GM19239 (cell line): ENCODE results near the gene LRMDA.

Experiments
- DNase-seq: peaks from one replicate; pipeline ENCODE4 v3.0.0; 2011; ENCODE audit warnings: low spot score; ENCODE audit not compliant: insufficient read length
- FAIRE-seq: peaks from 2 replicates; lab custom pipeline; 2011; peaks lifted over from hg19 to GRCh38; lab: Jason Lieb, UNC

LRMDA gene

DNA sequence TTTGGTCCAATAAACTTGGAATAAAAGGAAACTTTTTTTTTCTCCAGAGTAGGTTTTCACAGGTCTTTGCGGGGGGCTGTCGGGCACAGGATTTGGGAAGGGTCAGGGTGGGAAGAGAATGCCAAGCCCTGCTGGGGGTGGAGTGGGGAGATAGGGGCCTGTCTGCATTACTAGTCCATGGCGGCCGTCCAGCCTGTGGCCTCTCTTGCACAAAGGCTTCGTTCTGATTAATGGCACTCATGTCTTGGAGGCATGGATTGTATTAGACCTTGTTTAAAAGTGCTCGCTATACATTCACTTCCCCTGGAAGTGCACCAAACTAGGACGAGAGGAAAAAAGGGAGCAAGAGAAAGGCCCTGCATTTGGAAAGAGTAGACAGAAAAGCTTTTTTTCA, 37.2 kb downstream of the LRMDA start:
- FAIRE-seq = no peak

DNA sequence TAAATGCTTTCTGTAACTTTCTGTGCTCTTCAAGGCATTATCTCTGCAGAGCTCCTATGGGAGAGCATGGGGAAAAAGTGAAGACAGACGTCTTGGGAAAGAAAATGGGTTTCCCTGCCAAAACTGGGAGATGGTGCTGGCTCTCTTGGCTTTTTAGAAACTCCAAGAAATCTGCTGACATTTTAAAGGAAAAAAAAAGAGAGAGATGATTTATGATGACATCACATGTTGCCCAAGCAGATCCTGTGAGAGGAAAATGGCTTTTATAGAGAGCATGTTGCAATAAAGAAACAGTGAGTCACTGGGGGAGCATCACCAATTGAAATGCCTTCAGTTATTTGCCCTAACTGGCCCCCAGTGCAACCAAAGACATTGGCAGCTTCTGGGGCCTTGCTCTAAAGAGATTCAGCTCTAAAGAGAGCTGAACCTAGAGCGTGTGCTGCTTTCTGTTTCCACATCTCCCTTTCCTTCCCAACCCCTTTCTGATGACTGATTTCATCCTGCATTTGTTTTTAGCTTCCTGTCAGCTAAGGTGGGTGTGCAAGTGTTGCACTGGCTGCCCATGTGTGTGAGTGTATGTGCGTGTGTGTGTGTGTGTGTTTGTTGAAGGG, 37.7 kb downstream of the LRMDA start:
- DNase-seq = no peak
- FAIRE-seq = no peak

More for the DNA sequence above, 37.2 kb downstream of the LRMDA start:
- DNase-seq = no peak

DNA sequence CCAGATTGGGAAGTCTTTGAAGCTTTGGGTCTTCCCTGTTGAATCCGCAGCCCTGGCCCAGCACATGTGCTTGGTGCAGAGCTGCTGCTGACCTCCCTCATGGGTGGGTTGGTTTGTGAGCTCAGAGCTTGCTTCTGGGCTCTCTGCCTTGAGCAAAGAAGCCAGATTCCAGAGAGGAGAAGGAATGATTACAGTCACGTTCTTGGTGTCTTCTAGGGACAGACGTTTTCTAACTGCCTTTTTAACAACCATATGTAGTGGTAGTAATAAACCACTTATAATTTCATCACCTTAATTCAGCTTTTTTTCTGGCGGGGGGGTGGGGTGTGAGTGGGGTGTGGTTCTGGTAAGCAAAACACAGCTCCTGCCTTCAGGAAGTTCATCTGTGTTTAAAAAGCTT, 39.5 kb downstream of the LRMDA start:
- no peak for FAIRE-seq
- no peak for DNase-seq

DNA sequence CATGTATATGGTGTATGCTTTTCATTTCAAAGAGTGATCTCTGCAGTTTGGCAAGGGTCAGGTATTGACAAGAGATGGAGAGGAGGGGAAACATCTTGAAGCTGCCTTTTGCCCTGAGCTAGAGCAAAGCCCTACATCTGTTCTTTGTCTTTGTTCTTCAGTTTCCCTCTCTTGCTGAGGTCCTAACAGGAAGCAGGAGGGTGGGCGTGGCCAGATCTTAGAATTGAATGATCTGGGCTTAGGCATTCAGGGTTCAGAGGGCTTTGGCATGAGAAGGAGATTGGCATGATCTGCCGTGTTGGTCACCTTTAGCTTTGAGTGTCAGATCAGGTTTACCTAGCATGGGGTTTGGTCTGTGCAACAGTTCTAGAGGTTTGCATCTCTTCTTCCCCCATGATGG, 41.3 kb downstream of the LRMDA start:
- DNase-seq (no peak), FAIRE-seq (no peak)

DNA sequence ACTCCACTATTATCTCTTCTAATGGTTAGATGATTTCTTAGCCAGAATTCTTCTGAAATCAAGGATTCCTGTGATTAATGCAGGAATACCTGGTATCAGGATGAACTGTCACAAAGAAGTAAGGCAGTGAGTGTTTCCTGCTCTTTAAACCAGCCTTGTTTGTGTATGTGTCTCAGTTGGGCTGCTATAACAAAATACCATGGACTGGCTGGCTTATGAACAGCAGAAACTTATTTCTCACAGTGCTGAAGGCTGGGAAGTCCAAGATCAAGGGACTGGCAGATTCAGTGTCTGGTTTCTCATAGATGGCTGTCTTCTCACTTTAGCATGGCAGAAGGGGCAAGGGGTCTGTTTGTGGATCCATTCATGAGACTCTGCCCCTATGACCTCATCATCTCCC, 42.7 kb downstream of the LRMDA start:
- FAIRE-seq = no peak
- DNase-seq = no peak

DNA sequence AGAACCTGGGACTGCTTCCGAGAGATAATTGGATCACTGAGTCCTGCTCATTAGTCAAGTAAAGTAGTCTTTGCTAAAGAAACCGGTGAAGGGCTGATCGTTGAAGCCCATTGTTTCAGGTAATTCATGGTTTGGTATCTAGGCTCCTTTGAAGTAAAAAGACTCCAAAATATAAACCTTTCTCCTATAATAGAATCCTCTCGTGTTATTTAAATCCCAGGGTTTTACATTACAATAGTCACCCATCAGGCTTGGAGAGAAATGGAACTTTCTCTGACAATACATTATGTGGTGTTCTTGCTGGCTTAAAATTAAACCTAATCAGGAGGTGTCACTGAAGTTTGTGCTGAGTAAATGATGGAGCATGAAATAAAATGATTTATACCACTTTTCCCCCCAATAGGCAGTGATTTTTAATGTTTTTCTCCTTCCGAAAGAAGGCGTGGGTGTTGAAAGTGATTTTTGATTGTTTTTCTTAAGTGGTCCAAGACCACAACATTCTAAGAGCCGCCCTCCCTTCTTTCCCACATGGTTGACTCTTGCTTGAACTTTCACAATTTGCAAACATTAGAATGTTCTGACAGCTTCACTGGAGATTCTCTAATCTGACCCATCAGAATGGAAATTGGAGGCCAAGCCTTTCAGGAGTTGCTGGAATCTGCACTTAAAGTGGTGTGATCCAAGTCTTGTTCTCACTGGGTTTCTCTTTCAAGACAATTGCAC, 44.2 kb downstream of the LRMDA start:
- DNase-seq (no peak), FAIRE-seq (no peak)

DNA sequence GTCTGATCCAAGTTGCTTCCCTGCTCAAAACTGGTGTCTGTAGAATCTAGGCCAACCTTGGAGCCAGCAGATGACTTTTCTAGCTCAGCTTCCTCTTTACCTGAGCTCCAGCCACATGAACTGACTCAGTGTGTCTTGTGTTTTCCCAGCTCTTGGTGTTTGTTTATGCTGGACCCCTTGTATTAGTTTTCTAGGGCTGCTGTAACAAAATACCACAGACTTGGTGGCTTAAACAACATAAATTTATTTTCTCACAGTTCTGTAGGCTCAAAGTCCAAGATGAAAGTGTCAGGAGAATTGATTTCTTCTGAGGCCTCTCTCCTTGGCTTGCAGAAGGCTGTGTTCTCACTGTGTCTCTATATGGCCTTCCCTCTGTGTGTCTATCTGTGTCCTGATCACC, 45.1 kb downstream of the LRMDA start:
- FAIRE-seq = no peak
- no peak for DNase-seq

DNA sequence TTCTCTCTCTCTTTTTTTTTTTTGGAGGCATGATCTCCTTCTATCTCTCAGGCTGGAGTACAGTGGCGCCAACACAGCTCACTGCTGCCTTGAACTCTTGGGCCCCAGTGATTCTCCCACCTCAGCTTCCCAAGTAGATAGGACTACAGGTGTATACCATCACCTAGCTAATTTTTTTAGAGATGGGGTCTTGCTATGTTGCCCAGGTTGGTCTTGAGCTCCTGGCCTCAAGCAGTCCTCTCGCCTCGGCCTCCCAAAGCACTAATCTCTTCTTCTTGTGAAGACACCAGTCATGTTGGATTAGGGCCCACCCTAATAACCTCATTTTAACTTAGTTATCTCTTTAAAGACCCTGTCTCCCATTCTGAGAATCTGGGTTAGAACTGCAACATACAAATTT, 45.6 kb downstream of the LRMDA start:
- DNase-seq (no peak), FAIRE-seq (no peak)

DNA sequence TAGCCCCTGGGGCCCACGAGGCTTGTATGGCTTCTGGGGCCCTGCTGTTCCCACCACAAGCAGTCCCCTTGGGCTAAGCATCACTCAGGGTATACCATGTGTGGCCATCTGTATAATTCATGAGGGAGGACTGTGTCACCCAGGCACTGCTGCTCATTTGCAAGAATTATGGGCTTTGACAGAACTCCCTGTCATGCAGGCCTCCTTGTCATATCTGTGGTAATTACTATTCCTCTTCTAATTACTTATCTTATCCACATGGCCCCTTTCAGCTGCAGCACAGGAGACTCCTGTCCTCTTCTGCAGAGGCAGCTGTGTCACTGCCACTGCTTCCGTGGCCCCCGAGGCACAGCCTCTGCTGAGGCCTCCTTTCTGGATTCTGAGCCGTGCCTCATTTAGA, 46.3 kb downstream of the LRMDA start:
- FAIRE-seq (no peak), DNase-seq (no peak)

DNA sequence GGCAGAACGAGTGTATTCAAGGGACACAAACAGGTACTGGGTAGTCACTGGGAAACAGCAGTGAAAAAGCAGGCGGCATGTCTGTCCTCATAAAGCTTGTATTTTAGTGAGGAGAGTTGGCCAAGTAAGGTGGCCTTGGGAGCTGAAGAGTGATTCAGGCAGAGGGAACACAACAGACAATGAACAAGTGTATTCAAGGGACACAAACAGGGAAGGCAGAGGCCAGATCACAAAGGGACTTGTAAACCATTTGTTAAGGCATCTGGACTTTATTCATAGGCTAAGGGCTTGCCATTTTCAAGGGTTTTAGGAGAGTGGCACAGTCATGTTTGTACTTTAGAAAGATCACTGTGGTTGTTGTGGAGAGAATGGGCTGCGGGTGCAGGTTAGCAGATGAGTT, 49.0 kb downstream of the LRMDA start:
- FAIRE-seq = no peak
- no peak for DNase-seq

DNA sequence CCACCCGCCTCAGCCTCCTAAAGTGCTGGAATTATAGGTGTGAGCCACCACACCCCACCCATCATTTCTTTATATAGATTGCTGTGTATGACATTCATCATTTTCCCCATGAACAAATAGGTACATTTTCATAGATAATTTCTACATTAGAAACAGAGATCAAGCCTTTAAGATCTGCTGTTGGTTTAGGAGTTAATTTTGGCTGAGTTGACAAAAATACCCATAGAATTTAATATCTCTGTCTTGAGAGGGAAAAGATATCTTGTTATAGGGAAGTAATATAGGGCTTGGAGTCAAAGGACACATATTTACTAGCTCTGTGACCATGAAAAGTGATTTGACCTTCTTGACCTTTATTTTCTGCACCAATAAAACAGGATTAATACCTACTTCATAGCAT, 51.8 kb downstream of the LRMDA start:
- DNase-seq = no peak
- FAIRE-seq = no peak

DNA sequence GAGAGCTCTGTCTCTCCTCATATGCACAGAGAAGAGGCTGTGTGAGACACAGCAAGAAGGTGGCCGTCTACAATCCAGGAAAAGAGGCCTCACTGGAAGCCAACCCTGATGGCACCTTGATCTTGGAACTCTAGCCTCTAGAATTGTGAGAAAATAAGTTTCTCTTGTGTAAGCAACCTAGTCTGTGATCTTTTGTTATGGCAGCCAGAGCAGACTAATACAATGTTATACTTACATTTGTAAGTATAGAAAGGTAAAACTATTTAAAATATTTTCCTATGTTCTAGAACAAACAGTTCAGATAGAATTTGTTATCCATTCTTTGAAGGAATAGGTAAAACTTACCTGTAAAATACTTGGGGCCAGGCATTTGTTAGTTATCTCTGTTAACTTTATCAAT, 53.3 kb downstream of the LRMDA start:
- no peak for DNase-seq
- FAIRE-seq = no peak

DNA sequence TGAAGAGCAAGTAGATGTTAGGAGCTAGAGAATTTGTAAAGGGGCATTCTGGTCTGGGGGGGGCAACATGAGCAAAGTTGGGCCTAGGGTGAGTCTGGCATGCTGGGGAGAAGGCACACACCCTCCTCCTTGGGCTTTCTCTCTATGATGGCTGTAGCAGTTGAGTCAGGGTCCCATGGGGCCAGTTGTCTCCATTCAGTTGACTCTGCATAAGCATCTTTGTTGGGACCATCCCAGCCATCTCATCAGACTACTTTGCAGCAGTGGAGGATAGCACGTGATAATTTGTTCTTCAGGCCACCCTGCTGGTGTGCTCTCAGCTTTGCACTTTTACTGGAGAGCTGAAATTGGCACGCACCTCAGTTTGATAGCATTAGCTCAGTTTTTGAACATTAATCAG, 55.2 kb downstream of the LRMDA start:
- FAIRE-seq (no peak), DNase-seq (no peak)

DNA sequence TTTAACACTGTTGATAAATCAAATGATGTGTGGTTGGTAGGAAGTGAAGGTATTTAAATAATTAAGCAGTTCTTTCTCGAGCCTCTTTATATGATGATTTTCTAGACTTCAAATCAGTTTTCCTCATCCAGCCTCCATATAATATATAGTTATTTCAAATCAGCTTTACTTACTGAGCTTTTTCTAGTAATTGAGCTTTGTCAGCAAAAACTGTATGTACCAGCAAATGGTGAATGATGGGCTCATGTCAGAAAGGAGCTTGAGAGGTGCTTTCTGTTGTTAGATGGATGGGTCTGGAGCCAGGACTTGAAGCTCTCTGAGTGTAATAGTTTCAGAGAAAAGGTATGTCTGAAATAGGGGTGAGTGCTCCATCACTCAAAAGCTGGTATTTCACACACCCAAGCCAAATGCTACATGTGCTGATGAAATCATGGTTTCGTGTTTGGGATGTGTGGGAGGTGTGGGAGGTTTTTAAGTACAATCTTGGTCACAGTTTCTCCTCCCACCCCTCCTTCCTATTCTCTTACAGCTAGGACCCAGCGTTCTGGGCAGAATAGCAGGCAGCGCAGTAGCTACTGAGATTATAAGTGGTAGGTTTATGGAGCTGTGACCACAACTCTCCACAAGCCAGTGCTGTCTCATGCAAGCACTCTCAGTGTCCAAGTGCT, 55.8 kb downstream of the LRMDA start:
- DNase-seq (no peak), FAIRE-seq (no peak)

DNA sequence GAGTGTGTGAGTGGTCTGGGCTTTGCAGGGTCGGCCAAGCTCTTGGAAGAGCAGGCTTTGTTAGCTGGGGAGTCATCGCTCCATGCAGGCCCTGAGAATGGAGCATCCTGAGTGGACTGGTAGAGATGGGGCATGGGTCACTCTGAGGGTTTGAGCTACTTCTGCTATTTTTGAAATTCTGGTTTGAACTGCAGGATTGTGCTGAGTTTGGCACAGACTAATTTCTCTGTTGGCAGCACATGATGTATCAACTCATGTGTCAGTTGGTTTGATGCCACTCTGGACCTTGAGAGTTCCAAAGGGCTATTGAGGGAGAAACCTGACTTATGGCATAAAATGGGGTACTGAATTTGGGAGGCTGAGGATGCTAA, 56.3 kb downstream of the LRMDA start:
- DNase-seq (no peak), FAIRE-seq (no peak)

DNA sequence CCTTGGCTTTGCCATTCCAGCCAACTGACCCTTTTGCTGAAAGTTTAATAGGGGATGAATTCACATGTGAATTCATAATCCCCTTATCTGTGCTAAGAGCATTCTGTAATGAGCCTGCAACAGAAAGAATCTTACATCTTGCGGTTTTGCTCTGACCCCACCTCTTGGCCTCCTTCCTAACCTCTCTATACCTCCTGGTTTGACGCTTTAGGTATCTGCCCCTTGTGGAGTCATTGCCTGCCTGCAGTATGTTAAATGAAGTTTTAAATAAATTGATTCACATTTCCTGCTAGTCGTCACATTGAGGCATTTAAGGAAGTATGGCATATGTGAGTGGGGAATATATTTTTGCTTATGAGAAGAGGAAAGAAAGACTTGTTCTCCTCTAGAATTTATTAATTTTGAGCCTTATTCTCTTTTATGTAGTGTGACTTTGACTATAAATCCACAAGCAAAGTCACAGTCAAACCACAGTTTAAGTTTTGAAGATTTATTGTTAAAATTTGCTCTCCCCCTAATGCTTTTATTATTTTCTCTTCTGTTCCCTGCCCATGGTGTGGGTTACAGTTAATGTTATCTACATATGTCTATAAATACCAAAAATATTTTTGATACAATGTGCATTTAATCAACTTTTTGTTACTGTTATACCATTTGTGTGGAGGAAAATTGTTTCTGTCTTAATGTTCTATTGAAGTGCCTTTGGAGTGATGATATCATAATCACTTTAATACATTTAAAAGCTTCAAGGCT, 60.9 kb downstream of the LRMDA start:
- DNase-seq = no peak
- FAIRE-seq = no peak

DNA sequence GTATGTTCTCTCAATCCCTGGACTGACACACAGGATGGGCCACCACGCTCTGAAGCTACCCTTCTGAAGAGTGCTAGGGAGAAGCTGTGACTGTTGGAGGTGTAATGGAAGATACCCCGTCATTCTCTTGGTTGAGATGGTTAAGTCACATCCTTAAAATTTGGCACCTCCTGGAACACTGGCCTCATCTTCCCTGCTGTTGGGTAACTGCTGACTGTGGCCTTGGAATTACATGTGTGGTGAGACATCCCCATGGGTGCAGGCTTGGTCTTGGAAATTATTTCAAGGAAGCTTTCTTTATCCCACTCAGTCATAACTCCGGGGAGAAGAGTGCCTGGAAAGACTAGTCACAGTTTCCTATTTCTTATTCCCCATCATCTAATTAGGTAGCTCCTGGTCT, 62.0 kb downstream of the LRMDA start:
- FAIRE-seq (no peak), DNase-seq (no peak)

DNA sequence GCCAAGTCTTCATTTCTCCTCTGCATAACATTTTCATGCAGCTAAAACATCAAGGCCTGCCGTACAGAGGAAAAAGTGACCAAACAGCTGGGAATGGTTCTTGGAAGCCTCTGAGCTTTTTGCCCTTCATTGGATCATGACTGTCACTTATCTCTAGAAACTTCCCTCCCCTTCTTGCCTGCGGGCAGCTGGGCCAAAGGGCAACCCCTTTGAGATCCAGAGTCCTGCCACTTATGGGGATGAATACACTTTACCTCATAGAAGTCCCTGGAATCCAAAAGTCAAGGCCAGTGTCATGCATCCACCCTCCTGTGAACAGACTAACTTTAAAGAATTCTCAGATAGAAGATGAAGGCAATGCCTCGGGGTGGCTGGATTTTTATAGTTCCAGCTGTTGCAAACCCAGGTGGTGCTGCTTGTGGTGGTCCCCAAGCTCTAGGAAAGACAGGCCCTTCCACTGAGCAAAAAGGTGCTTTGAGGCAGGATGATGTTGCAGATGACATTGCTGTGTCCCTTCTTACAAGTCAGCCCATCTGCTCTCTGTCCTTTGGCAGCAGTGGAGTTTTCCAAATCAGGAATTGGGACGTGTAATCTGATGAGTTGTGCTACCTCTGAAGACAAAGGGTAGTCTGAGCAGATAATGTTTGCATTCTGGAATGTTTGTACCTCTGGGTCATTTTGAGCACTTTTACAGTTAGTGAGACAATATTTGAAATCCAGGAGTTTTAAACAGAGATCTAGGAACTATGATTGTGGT, 64.2 kb downstream of the LRMDA start:
- DNase-seq (no peak), FAIRE-seq (no peak)

DNA sequence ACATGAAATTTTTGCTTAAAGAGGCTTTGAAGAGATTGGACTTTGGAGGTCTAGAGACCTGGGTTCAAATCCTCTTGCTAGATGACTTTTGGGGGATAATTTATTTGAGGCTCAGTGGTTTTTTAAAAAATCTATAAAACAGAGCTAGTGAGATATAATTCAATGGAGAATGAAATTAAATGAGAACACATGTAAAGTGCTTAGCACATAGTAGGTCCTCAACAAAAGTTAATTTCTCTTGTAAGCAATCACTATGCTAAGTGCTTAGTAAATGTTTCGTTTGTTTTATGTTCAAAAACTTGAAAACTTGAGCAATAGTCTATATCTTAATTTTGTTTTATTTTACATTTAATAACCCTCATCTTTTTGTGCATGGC, 64.8 kb downstream of the LRMDA start:
- FAIRE-seq = no peak
- no peak for DNase-seq
